Endodermal cell (in vitro differentiated cells): Measurements from ENCODE around the gene RNF10. TPM values are rescaled to one million over a fixed set of nuclear protein-coding genes. Genes with fewer than 3 reads are reported as not detected.
"Not testable (repeated sequence)": the region's sequence is repeated elsewhere in the genome, so short reads cannot be mapped to it uniquely, and the experiment has no call there.

Experiments used
- DNase-seq: peaks from one replicate; pipeline ENCODE4 v3.0.0-alpha.2; 2017
- H3K27ac ChIP-seq: 2 replicates; pipeline ENCODE4 v1.5.1; 2013; ENCODE audit warnings: mild to moderate bottlenecking, low read depth, low read length, moderate library complexity
- H3K27me3 ChIP-seq: 2 replicates; pipeline ENCODE4 v1.6.1; 2013; ENCODE audit warnings: mild to moderate bottlenecking, low read length, moderate library complexity; ENCODE audit not compliant: insufficient read depth, control insufficient read depth, poor library complexity, severe bottlenecking
- H3K36me3 ChIP-seq: 2 replicates; pipeline ENCODE4 v1.7.0; 2013; ENCODE audit warnings: mild to moderate bottlenecking, low read length, moderate library complexity; ENCODE audit not compliant: control insufficient read depth, insufficient read depth
- H3K4me1 ChIP-seq: one replicate; pipeline ENCODE4 v1.7.0; 2013; ENCODE audit warnings: low read length; ENCODE audit not compliant: control insufficient read depth, insufficient read depth
- H3K4me3 ChIP-seq: 2 replicates; pipeline ENCODE4 v1.5.1; 2013; ENCODE audit warnings: mild to moderate bottlenecking, low read length, moderate library complexity
- H3K9ac ChIP-seq: 2 replicates; pipeline ENCODE4 v1.6.1; 2013; ENCODE audit warnings: mild to moderate bottlenecking, low read length, moderate library complexity; ENCODE audit not compliant: poor library complexity, severe bottlenecking; ENCODE audit errors: extremely low read depth
- H3K9me3 ChIP-seq: 2 replicates; pipeline ENCODE4 v1.6.1; 2013; ENCODE audit warnings: mild to moderate bottlenecking, low read length, moderate library complexity; ENCODE audit not compliant: control insufficient read depth
- H3K27ac Mint-ChIP-seq: 2 replicates; pipeline ENCODE4 v1.8.0; 2020; ENCODE audit warnings: mixed read lengths
- H3K27me3 Mint-ChIP-seq: 2 replicates; pipeline ENCODE4 v1.8.0; 2021; ENCODE audit warnings: mild to moderate bottlenecking, mixed read lengths; ENCODE audit not compliant: insufficient read depth
- H3K36me3 Mint-ChIP-seq: 2 replicates; pipeline ENCODE4 v1.8.0; 2020; ENCODE audit warnings: low read depth, mixed read lengths
- H3K4me1 Mint-ChIP-seq: 2 replicates; pipeline ENCODE4 v1.8.0; 2020; ENCODE audit warnings: mixed read lengths
- H3K4me3 Mint-ChIP-seq: 2 replicates; pipeline ENCODE4 v1.8.0; 2020; ENCODE audit warnings: mild to moderate bottlenecking, moderate library complexity, mixed read lengths
- H3K9me3 Mint-ChIP-seq: 2 replicates; pipeline ENCODE4 v1.8.0; 2020; ENCODE audit warnings: mild to moderate bottlenecking, mixed read lengths
- WGBS, 2 experiments: methylation state at CpG; one replicate each; pipeline versions ENCODE4 v1.1.5 to v1.1.7; 2013; ENCODE audit warnings: missing lambda C conversion rate in 2 of 2, mixed read lengths in 1 of 2; ENCODE audit not compliant: insufficient coverage in 1 of 2, insufficient read length in 1 of 2; 5-methylcytosine and 5-hydroxymethylcytosine counted together
- total RNA-seq, 2 donors: library from RNA; stranded (reverse); fragmentation: NEBNext Ultra II Directional in 1 of 2; extraction: Animal tissue kit (Norgen Biotek cat#: 25700) in 1 of 2; gene quantifications; 2 replicates in 1 of 2; 3 replicates in 1 of 2; pipeline ENCODE4 v1.2.1, GENCODE V29; 2021
- TF ChIP-seq, protein P1 (sequence below): fragments of 200-600 bp; sonication (generic); conservative IDR thresholded peaks from 2 replicates; pipeline ENCODE4 v1.5.0; 2021; ENCODE audit warnings: antibody characterized with exemption, mild to moderate bottlenecking

The RNF10 gene
- total RNA-seq, 2 donors from 2014 or later, result 167 to 182 TPM

DNA sequence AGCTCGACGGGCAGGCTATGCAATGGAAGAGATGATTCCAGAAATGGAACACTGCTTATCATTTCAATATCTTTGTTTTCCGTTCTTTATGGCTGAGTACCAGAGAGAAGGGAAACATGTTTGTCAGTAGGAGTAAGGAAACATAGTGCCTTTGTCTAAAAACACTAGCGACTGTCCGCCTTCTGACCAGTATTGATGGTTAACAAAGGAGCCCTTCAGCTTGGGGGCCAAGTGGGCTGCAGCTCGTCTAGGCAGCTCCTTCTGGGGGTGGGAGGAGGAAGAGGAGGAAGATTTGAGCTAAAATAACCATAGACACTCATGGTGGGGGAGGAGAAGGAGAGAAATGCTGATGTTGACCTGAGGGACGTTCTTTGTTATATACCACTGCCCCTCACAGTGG lies 20.2 kb upstream of the RNF10 start:
- H3K4me3 ChIP-seq, result no peak overlapping the region
- H3K4me3 Mint-ChIP-seq, result no peak overlapping the region
- no peak for DNase-seq
- H3K9me3 Mint-ChIP-seq, result no peaks in the 10 kb centered on the region
- no peaks in the 10 kb centered on the region for H3K27me3 Mint-ChIP-seq
- H3K9me3 ChIP-seq, result no peaks in the 10 kb centered on the region
- TF ChIP-seq, protein P1, sequence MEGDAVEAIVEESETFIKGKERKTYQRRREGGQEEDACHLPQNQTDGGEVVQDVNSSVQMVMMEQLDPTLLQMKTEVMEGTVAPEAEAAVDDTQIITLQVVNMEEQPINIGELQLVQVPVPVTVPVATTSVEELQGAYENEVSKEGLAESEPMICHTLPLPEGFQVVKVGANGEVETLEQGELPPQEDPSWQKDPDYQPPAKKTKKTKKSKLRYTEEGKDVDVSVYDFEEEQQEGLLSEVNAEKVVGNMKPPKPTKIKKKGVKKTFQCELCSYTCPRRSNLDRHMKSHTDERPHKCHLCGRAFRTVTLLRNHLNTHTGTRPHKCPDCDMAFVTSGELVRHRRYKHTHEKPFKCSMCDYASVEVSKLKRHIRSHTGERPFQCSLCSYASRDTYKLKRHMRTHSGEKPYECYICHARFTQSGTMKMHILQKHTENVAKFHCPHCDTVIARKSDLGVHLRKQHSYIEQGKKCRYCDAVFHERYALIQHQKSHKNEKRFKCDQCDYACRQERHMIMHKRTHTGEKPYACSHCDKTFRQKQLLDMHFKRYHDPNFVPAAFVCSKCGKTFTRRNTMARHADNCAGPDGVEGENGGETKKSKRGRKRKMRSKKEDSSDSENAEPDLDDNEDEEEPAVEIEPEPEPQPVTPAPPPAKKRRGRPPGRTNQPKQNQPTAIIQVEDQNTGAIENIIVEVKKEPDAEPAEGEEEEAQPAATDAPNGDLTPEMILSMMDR, result no peak
- H3K9ac ChIP-seq, result no peak overlapping the region
- WGBS, 2 experiments, result 92 to 94% methylated on average over 6 to 7 of the region's 7 CpGs
- H3K27ac Mint-ChIP-seq, result no peak overlapping the region
- no peaks in the 10 kb centered on the region for H3K27me3 ChIP-seq
- H3K4me1 ChIP-seq, result no peaks in the 10 kb centered on the region
- peaks cover 40% of the 10 kb centered on the region for H3K36me3 ChIP-seq
- H3K4me1 Mint-ChIP-seq, result no peaks in the 10 kb centered on the region
- no peak overlapping the region for H3K27ac ChIP-seq
- H3K36me3 Mint-ChIP-seq, result peaks cover 44% of the 10 kb centered on the region

DNA sequence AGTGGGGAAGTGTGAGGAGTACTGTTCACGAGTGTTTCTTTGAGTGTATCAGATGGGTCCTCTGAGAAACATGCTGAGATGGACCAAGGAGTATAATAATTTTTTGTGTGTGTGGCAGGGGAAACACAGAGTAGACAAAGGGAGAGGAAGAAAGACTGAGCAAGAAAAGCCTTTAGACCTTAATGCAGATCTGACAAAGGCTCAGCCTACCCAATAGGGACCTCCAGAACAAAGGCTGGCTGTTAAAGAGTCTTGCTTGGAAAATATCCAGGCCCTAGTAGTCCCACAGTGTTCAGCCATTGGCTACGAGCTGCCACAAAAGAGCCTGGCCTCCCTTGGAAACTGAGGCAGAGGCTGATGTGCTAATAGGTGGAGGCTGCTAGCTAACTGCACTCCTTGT lies 18.7 kb upstream of the RNF10 start:
- H3K9me3 ChIP-seq, result no peaks in the 10 kb centered on the region
- H3K9me3 Mint-ChIP-seq, result no peaks in the 10 kb centered on the region
- peaks cover 29% of the 10 kb centered on the region for H3K36me3 ChIP-seq
- 81 to 99% methylated on average over 2 of the region's 2 CpGs for WGBS, 2 experiments
- no peak overlapping the region for H3K9ac ChIP-seq
- H3K4me1 Mint-ChIP-seq, result no peaks in the 10 kb centered on the region
- no peak overlapping the region for H3K4me3 ChIP-seq
- H3K27ac ChIP-seq, result peak overlapping the region; percentile 1
- H3K27me3 ChIP-seq, result no peaks in the 10 kb centered on the region
- DNase-seq, result no peak
- H3K4me3 Mint-ChIP-seq, result no peak overlapping the region
- no peaks in the 10 kb centered on the region for H3K27me3 Mint-ChIP-seq
- TF ChIP-seq, protein P1, result no peak
- H3K27ac Mint-ChIP-seq, result no peak overlapping the region
- peaks cover 35% of the 10 kb centered on the region for H3K36me3 Mint-ChIP-seq
- H3K4me1 ChIP-seq, result no peaks in the 10 kb centered on the region

DNA sequence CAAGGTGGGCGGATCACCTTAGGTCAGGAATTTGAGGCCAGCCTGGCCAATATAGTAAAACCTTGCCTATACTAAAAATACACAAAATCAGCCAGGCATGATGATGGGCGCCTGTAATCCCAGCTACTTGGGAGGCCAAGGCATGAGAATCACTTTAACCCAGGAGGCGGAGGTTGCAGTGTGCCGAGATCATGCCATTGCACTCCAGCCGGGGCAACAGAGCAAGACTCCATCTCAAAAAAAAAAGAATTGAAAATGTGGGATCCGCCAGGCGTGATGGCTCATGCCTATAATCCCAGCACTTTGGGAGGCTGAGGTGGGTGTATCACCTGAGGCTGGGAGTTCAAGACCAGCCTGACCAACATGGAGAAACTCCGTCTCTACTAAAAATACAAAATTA lies 14.8 kb upstream of the RNF10 start:
- not testable (repeated sequence) for H3K4me1 Mint-ChIP-seq, H3K9me3 Mint-ChIP-seq, DNase-seq, H3K4me1 ChIP-seq, H3K9me3 ChIP-seq, H3K27me3 Mint-ChIP-seq, H3K4me3 ChIP-seq, H3K9ac ChIP-seq, H3K27me3 ChIP-seq, H3K27ac Mint-ChIP-seq, H3K27ac ChIP-seq, H3K4me3 Mint-ChIP-seq
- WGBS, 2 experiments, result 94 to 97% methylated on average over 7 to 8 of the region's 8 CpGs
- H3K36me3 ChIP-seq, result peaks cover 28% of the 10 kb centered on the region
- H3K36me3 Mint-ChIP-seq, result peaks cover 35% of the 10 kb centered on the region

DNA sequence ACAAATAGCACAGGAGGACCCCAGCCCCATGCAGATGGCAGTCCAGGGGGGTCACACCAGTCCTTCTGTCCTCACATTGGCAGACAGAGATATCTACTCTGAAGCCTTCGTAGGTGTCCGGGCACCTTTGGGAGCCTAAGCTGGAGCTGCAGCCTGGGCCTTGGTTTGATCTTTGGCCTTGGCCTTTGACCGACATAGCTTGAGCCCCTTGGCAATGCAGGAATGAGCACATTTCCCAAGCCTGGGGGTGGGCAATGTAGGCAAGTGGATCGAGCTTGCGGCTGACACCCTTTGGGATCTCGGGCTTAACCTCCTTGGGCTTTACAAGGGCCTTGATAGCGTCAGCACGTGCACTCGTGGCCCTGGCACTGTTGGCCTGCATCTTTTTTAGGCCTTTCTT lies 11.6 kb upstream of the RNF10 start:
- Histone ChIP-seq H3K36me3 (peaks cover 12% of the 10 kb centered on the region), H3K27ac (no peak overlapping the region), H3K9me3 (no peaks in the 10 kb centered on the region), H3K4me3 (no peak overlapping the region), H3K4me1 (no peaks in the 10 kb centered on the region), H3K9ac (no peak overlapping the region), H3K27me3 (no peaks in the 10 kb centered on the region)
- Mint-ChIP-seq H3K27me3 (no peaks in the 10 kb centered on the region), H3K27ac (no peak overlapping the region), H3K4me1 (no peaks in the 10 kb centered on the region), H3K4me3 (no peak overlapping the region), H3K9me3 (no peaks in the 10 kb centered on the region), H3K36me3 (peaks cover 23% of the 10 kb centered on the region)
- WGBS, 2 experiments, result 90 to 94% methylated on average over 9 of the region's 9 CpGs
- TF ChIP-seq, protein P1, result no peak
- DNase-seq, result no peak
